HEK293 (cell line): Measurements from ENCODE around the gene OCLN.

Experiments
- BCL11B ChIP-seq: fragments of 450-650 bp; formaldehyde crosslinking; IDR thresholded peaks from 2 replicates; pipeline ENCODE4 v1.5.1; 2016; ENCODE audit warnings: low read depth, missing biosample characterization, missing genetic modification characterization
- GLIS1 ChIP-seq: fragments of 450-650 bp; formaldehyde crosslinking; IDR thresholded peaks from 2 replicates; pipeline ENCODE4 v1.5.1; 2016; ENCODE audit warnings: missing biosample characterization, missing genetic modification characterization
- OVOL3 ChIP-seq: fragments of 450-650 bp; formaldehyde crosslinking; IDR thresholded peaks from 2 replicates; pipeline ENCODE4 v1.5.1; 2016; ENCODE audit warnings: missing biosample characterization, missing genetic modification characterization
- SALL2 ChIP-seq: fragments of 450-650 bp; formaldehyde crosslinking; IDR thresholded peaks from 2 replicates; pipeline ENCODE4 v1.5.0; 2017; ENCODE audit warnings: missing biosample characterization, mild to moderate bottlenecking, missing genetic modification characterization, borderline replicate concordance
- SCRT2 ChIP-seq: fragments of 450-650 bp; formaldehyde crosslinking; IDR thresholded peaks from 2 replicates; pipeline ENCODE4 v1.5.1; 2016; ENCODE audit warnings: missing biosample characterization, missing genetic modification characterization
- SP2 ChIP-seq: fragments of 450-650 bp; formaldehyde crosslinking; IDR thresholded peaks from 2 replicates; pipeline ENCODE4 v1.5.1; 2016; ENCODE audit warnings: missing biosample characterization, missing genetic modification characterization
- ZBTB26 ChIP-seq: fragments of 450-650 bp; formaldehyde crosslinking; optimal IDR thresholded peaks from 2 replicates; pipeline ENCODE3; 2016; ENCODE audit warnings: missing biosample characterization, mild to moderate bottlenecking, missing genetic modification characterization
- ZNF132 ChIP-seq: fragments of 450-650 bp; formaldehyde crosslinking; IDR thresholded peaks from 2 replicates; pipeline ENCODE4 v1.5.1; 2017; ENCODE audit warnings: missing biosample characterization, missing genetic modification characterization, borderline replicate concordance
- ZNF138 ChIP-seq: fragments of 450-650 bp; formaldehyde crosslinking; IDR thresholded peaks from 2 replicates; pipeline ENCODE4 v1.5.1; 2016; ENCODE audit warnings: missing biosample characterization, missing genetic modification characterization, borderline replicate concordance
- ZNF169 ChIP-seq: fragments of 450-650 bp; formaldehyde crosslinking; IDR thresholded peaks from 2 replicates; pipeline ENCODE4 v1.5.1; 2016; ENCODE audit warnings: missing biosample characterization, missing genetic modification characterization
- ZNF2 ChIP-seq: fragments of 450-650 bp; formaldehyde crosslinking; IDR thresholded peaks from 2 replicates; pipeline ENCODE4 v1.5.1; 2016; ENCODE audit warnings: missing biosample characterization, missing genetic modification characterization
- ZNF211 ChIP-seq: fragments of 450-650 bp; formaldehyde crosslinking; IDR thresholded peaks from 2 replicates; pipeline ENCODE4 v1.5.1; 2016; ENCODE audit warnings: low read depth, missing biosample characterization, missing genetic modification characterization
- ZNF311 ChIP-seq: fragments of 450-650 bp; formaldehyde crosslinking; IDR thresholded peaks from 2 replicates; pipeline ENCODE4 v1.5.1; 2017; ENCODE audit warnings: missing biosample characterization, missing genetic modification characterization, borderline replicate concordance
- ZNF324 ChIP-seq: fragments of 450-650 bp; formaldehyde crosslinking; IDR thresholded peaks from 2 replicates; pipeline ENCODE4 v1.5.1; 2016; ENCODE audit warnings: missing biosample characterization, missing genetic modification characterization
- ZNF423 ChIP-seq: fragments of 450-650 bp; formaldehyde crosslinking; IDR thresholded peaks from 2 replicates; pipeline ENCODE4 v1.5.1; 2016; ENCODE audit warnings: missing biosample characterization, missing genetic modification characterization
- ZNF473 ChIP-seq: fragments of 450-650 bp; formaldehyde crosslinking; IDR thresholded peaks from 2 replicates; pipeline ENCODE4 v1.5.1; 2017; ENCODE audit warnings: missing biosample characterization, missing genetic modification characterization
- ZNF488 ChIP-seq: fragments of 450-650 bp; formaldehyde crosslinking; IDR thresholded peaks from 2 replicates; pipeline ENCODE4 v1.5.1; 2016; ENCODE audit warnings: missing biosample characterization, missing genetic modification characterization
- ZNF529 ChIP-seq: fragments of 450-650 bp; formaldehyde crosslinking; IDR thresholded peaks from 2 replicates; pipeline ENCODE4 v1.5.1; 2017; ENCODE audit warnings: missing genetic modification characterization, missing biosample characterization; ENCODE audit not compliant: insufficient replicate concordance
- ZNF600 ChIP-seq: fragments of 450-650 bp; formaldehyde crosslinking; IDR thresholded peaks from 2 replicates; pipeline ENCODE4 v1.5.1; 2016; ENCODE audit warnings: missing biosample characterization, missing genetic modification characterization
- ZNF626 ChIP-seq: fragments of 450-650 bp; sonication (Bioruptor Pico); formaldehyde crosslinking; IDR thresholded peaks from 2 replicates; pipeline ENCODE4 v1.5.1; 2018; ENCODE audit warnings: missing biosample characterization, missing genetic modification characterization, inconsistent platforms
- ZNF639 ChIP-seq: fragments of 450-650 bp; formaldehyde crosslinking; IDR thresholded peaks from 2 replicates; pipeline ENCODE4 v1.5.1; 2016; ENCODE audit warnings: missing biosample characterization, missing genetic modification characterization
- ZNF701 ChIP-seq: fragments of 450-650 bp; formaldehyde crosslinking; IDR thresholded peaks from 2 replicates; pipeline ENCODE4 v1.5.1; 2016; ENCODE audit warnings: missing biosample characterization, missing genetic modification characterization
- ZNF76 ChIP-seq: fragments of 450-650 bp; formaldehyde crosslinking; IDR thresholded peaks from 2 replicates; pipeline ENCODE4; 2016; ENCODE audit warnings: low read depth, missing biosample characterization, missing genetic modification characterization, borderline replicate concordance
- ZSCAN23 ChIP-seq: fragments of 450-650 bp; formaldehyde crosslinking; IDR thresholded peaks from 2 replicates; pipeline ENCODE4 v1.5.1; 2016; ENCODE audit warnings: missing biosample characterization, missing genetic modification characterization
- ZSCAN30 ChIP-seq: fragments of 450-650 bp; IDR thresholded peaks from 2 replicates; pipeline ENCODE4 v1.5.1; 2018; ENCODE audit warnings: missing biosample characterization, mild to moderate bottlenecking, missing genetic modification characterization, moderate library complexity
- ZXDB ChIP-seq: fragments of 450-650 bp; formaldehyde crosslinking; IDR thresholded peaks from 2 replicates; pipeline ENCODE4 v1.5.1; 2016; ENCODE audit warnings: missing biosample characterization, missing genetic modification characterization
- TF ChIP-seq, protein P1 (sequence below): fragments of 450-650 bp; formaldehyde crosslinking; IDR thresholded peaks from 2 replicates; pipeline ENCODE4 v1.5.0; 2017; ENCODE audit warnings: missing biosample characterization, missing genetic modification characterization, borderline replicate concordance
- TF ChIP-seq, protein P2 (sequence below): fragments of 450-650 bp; formaldehyde crosslinking; IDR thresholded peaks from 2 replicates; pipeline ENCODE4 v1.5.1; 2016; ENCODE audit warnings: missing biosample characterization, missing genetic modification characterization
- TF ChIP-seq, protein P3 (sequence below): fragments of 450-650 bp; formaldehyde crosslinking; IDR thresholded peaks from 2 replicates; pipeline ENCODE4 v1.5.1; 2017; ENCODE audit warnings: missing biosample characterization, missing genetic modification characterization
- TF ChIP-seq, protein P4 (sequence below): fragments of 450-650 bp; formaldehyde crosslinking; IDR thresholded peaks from 2 replicates; pipeline ENCODE4 v1.5.1; 2016; ENCODE audit warnings: missing biosample characterization, missing genetic modification characterization

OCLN gene

GRCh38 chr5:69492391-69492922, at the start of gene OCLN (continued):
- TF ChIP-seq ZNF626 (tag by site-specific recombination): no peak
- peak; percentile 85 for TF ChIP-seq SP2
- peak; percentile 91 for TF ChIP-seq ZNF600 (tag by site-specific recombination)
- TF ChIP-seq, protein P1, sequence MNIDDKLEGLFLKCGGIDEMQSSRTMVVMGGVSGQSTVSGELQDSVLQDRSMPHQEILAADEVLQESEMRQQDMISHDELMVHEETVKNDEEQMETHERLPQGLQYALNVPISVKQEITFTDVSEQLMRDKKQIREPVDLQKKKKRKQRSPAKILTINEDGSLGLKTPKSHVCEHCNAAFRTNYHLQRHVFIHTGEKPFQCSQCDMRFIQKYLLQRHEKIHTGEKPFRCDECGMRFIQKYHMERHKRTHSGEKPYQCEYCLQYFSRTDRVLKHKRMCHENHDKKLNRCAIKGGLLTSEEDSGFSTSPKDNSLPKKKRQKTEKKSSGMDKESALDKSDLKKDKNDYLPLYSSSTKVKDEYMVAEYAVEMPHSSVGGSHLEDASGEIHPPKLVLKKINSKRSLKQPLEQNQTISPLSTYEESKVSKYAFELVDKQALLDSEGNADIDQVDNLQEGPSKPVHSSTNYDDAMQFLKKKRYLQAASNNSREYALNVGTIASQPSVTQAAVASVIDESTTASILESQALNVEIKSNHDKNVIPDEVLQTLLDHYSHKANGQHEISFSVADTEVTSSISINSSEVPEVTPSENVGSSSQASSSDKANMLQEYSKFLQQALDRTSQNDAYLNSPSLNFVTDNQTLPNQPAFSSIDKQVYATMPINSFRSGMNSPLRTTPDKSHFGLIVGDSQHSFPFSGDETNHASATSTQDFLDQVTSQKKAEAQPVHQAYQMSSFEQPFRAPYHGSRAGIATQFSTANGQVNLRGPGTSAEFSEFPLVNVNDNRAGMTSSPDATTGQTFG (tag by site-specific recombination): no peak
- no peak for TF ChIP-seq ZNF423 (tag by site-specific recombination)
- TF ChIP-seq ZNF211 (tag by site-specific recombination): no peak
- TF ChIP-seq ZNF169: no peak
- no peak for TF ChIP-seq ZNF138 (tag by site-specific recombination)
- no peak; the same call in 1 of the 2 replicates for TF ChIP-seq BCL11B
- TF ChIP-seq, protein P2, sequence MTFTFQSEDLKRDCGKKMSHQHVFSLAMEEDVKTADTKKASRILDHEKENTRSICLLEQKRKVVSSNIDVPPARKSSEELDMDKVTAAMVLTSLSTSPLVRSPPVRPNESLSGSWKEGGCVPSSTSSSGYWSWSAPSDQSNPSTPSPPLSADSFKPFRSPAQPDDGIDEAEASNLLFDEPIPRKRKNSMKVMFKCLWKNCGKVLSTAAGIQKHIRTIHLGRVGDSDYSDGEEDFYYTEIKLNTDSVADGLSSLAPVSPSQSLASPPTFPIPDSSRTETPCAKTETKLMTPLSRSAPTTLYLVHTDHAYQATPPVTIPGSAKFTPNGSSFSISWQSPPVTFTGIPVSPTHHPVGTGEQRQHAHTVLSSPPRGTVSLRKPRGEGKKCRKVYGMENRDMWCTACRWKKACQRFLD (tag by site-specific recombination): no peak
- TF ChIP-seq ZSCAN23 (tag by site-specific recombination): no peak
- no peak for TF ChIP-seq ZNF311 (tag by site-specific recombination)
- TF ChIP-seq ZNF488 (tag by site-specific recombination): no peak
- TF ChIP-seq, protein P3, sequence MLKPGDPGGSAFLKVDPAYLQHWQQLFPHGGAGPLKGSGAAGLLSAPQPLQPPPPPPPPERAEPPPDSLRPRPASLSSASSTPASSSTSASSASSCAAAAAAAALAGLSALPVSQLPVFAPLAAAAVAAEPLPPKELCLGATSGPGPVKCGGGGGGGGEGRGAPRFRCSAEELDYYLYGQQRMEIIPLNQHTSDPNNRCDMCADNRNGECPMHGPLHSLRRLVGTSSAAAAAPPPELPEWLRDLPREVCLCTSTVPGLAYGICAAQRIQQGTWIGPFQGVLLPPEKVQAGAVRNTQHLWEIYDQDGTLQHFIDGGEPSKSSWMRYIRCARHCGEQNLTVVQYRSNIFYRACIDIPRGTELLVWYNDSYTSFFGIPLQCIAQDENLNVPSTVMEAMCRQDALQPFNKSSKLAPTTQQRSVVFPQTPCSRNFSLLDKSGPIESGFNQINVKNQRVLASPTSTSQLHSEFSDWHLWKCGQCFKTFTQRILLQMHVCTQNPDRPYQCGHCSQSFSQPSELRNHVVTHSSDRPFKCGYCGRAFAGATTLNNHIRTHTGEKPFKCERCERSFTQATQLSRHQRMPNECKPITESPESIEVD: no peak
- TF ChIP-seq, protein P4, sequence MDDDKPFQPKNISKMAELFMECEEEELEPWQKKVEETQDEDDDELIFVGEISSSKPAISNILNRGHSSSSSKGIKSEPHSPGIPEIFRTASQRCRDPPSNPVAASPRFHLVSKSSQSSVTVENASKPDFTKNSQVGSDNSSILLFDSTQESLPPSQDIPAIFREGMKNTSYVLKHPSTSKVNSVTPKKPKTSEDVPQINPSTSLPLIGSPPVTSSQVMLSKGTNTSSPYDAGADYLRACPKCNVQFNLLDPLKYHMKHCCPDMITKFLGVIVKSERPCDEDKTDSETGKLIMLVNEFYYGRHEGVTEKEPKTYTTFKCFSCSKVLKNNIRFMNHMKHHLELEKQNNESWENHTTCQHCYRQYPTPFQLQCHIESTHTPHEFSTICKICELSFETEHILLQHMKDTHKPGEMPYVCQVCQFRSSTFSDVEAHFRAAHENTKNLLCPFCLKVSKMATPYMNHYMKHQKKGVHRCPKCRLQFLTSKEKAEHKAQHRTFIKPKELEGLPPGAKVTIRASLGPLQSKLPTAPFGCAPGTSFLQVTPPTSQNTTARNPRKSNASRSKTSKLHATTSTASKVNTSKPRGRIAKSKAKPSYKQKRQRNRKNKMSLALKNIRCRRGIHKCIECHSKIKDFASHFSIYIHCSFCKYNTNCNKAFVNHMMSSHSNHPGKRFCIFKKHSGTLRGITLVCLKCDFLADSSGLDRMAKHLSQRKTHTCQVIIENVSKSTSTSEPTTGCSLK (tag by site-specific recombination): no peak
- peak; percentile 99 for TF ChIP-seq ZBTB26 (tag by site-specific recombination)
- no peak for TF ChIP-seq SALL2 (tag by site-specific recombination)
- TF ChIP-seq GLIS1 (tag by site-specific recombination): peak; percentile 74
- no peak for TF ChIP-seq ZNF132 (tag by site-specific recombination)
- TF ChIP-seq ZNF2 (tag by site-specific recombination): peak; percentile 88
- peak; percentile 16; the same call in 1 of the 2 replicates for TF ChIP-seq ZSCAN30
- TF ChIP-seq ZNF473 (tag by site-specific recombination): no peak
- TF ChIP-seq OVOL3 (tag by site-specific recombination): no peak
- TF ChIP-seq ZNF529 (tag by site-specific recombination): no peak
- TF ChIP-seq ZNF76 (tag by site-specific recombination): no peak
- TF ChIP-seq ZXDB: peak; percentile 39; the same call in 1 of the 2 replicates
- peak; percentile 27; the same call in 1 of the 2 replicates for TF ChIP-seq ZNF324
- 0 out of 2 replicates have a peak, but pooled peaks have one; percentile 24 for TF ChIP-seq ZNF639
- peak; percentile 99 for TF ChIP-seq SCRT2
- no peak for TF ChIP-seq ZNF701
